Upper lobe of left lung (tissue), 6 donors: ENCODE data around the gene FNDC5. TPM values are rescaled to one million over a fixed set of nuclear protein-coding genes. Genes with fewer than 3 reads are reported as not detected.

Experiments used
- ATAC-seq, 2 donors: fragments of 200-7000 bp; cut with Tn5 transposase; one replicate each; pipeline ENCODE4 v1.9.1; 2022; ENCODE audit warnings: mild to moderate bottlenecking in 2 of 2, moderate library complexity in 2 of 2; ENCODE audit not compliant: low FRiP score in 2 of 2
- DNase-seq, 2 donors: peaks; one replicate each; pipeline ENCODE4 v3.0.0-alpha.2; 2019 to 2020
- H3K27ac ChIP-seq, 4 donors: fragments of 200-600 bp; sonication (generic); one replicate each; pipeline ENCODE4 v1.5.1; 2016 to 2019
- H3K27me3 ChIP-seq, 4 donors: fragments of 200-600 bp; sonication (generic); one replicate each; pipeline ENCODE4 v1.5.1; 2017 to 2019
- H3K36me3 ChIP-seq, 4 donors: fragments of 200-600 bp; sonication (generic); one replicate each; pipeline ENCODE4 v1.5.1; 2016 to 2019
- H3K4me1 ChIP-seq, 4 donors: fragments of 200-600 bp; sonication (generic); one replicate each; pipeline ENCODE4 v1.5.1; 2018 to 2019
- H3K4me3 ChIP-seq, 4 donors: fragments of 200-600 bp; sonication (generic); one replicate each; pipeline ENCODE4 v1.5.1; 2017 to 2019; ENCODE audit warnings: mild to moderate bottlenecking in 2 of 4, moderate library complexity in 1 of 4
- H3K9me3 ChIP-seq, 4 donors: fragments of 200-600 bp; sonication (generic); one replicate each; pipeline ENCODE4 v1.5.1; 2018 to 2019
- CTCF ChIP-seq, 6 experiments: fragments of 450-650 bp in 4 of 6; fragments of 200-600 bp in 2 of 6; sonication (generic) in 2 of 6; IDR thresholded peaks; one replicate each; pipeline ENCODE4 v1.5.1; 2016 to 2019; ENCODE audit warnings: antibody characterized with exemption in 6 of 6
- EP300 ChIP-seq, 4 donors: sonication (generic); formaldehyde crosslinking; IDR thresholded peaks; one replicate each; pipeline ENCODE4 v1.5.1; 2017; ENCODE audit warnings: antibody characterized with exemption in 4 of 4, control low read depth in 2 of 4
- POLR2A ChIP-seq, 4 donors: fragments of 450-650 bp; IDR thresholded peaks; one replicate each; pipeline ENCODE4 v1.5.1; 2016 to 2017; ENCODE audit warnings: antibody characterized with exemption in 4 of 4, mild to moderate bottlenecking in 2 of 4
- POLR2AphosphoS5 ChIP-seq, 2 donors: sonication (generic); formaldehyde crosslinking; IDR thresholded peaks; one replicate each; pipeline ENCODE4 v1.5.1; 2017; ENCODE audit warnings: antibody characterized with exemption in 2 of 2
- WGBS, 2 donors: methylation state at CpG; one replicate each; pipeline ENCODE4 v1.1.5; 2017 to 2018; 5-methylcytosine and 5-hydroxymethylcytosine counted together
- total RNA-seq, 6 donors: library from RNA; depleted of rRNA in 4 of 6; stranded (reverse); fragments of >200 nt in 4 of 6; gene quantifications; one replicate each; pipeline versions ENCODE4 v1.1.0 to v1.2.1, GENCODE V29; 2016 to 2021
- donor health status: DM: no; HTN: no; CAD: no; lungs with moderate emphysema.
- donor health status: DM: no; HTN: yes; CAD: no; lungs with severe emphysema.

The FNDC5 gene
- total RNA-seq, 6 donors from 2014 or later, result 0.30 to 10.3 (median 2.2) TPM; not detected in 2

- no peak for TF ChIP-seq POLR2A (IDR thresholded peaks at IDR 0.05)
- TF ChIP-seq EP300 (IDR thresholded peaks at IDR 0.05), result no peak
- no peak for TF ChIP-seq CTCF (IDR thresholded peaks at IDR 0.05)
- TF ChIP-seq POLR2AphosphoS5 (IDR thresholded peaks at IDR 0.05), result no peak
- 88% methylated on average over 1 of the region's 1 CpG for WGBS, 2 donors
- ATAC-seq, result no peak
- no peaks in the 10 kb centered on the region for H3K27me3 ChIP-seq
- H3K9me3 ChIP-seq, result no peaks in the 10 kb centered on the region
- no peak overlapping the region for H3K27ac ChIP-seq
- H3K4me3 ChIP-seq, result no peak overlapping the region
- H3K36me3 ChIP-seq, result peaks cover 27 to 86% (median 52%) of the 10 kb centered on the region in 4 donors
- H3K4me1 ChIP-seq, result peaks cover 0 to 6% (median 0%) of the 10 kb centered on the region in 4 donors
- no peak for DNase-seq
Observed at GRCh38 chr1:32831878-32832277, 38.8 kb downstream of the FNDC5 start.

- ATAC-seq, result no peak
- no peak for DNase-seq
- WGBS, 2 donors, result 61 to 71% methylated on average over 6 of the region's 6 CpGs
- H3K9me3 ChIP-seq, result no peaks in the 10 kb centered on the region
- no peak overlapping the region for H3K27ac ChIP-seq
- peaks cover 0 to 6% (median 0%) of the 10 kb centered on the region in 4 donors for H3K4me1 ChIP-seq
- H3K36me3 ChIP-seq, result peaks cover 38 to 96% (median 59%) of the 10 kb centered on the region in 4 donors
- TF ChIP-seq POLR2A (IDR thresholded peaks at IDR 0.05) (no peak), CTCF (IDR thresholded peaks at IDR 0.05) (no peak), EP300 (IDR thresholded peaks at IDR 0.05) (no peak), POLR2AphosphoS5 (IDR thresholded peaks at IDR 0.05) (no peak)
- no peak overlapping the region for H3K4me3 ChIP-seq
- no peaks in the 10 kb centered on the region for H3K27me3 ChIP-seq
Observed at GRCh38 chr1:32830092-32830852, 40.4 kb downstream of the FNDC5 start.

- H3K27ac ChIP-seq, result no peak overlapping the region
- DNase-seq, result no peak
- no peak for ATAC-seq
- peaks cover 0 to 10% (median 0%) of the 10 kb centered on the region in 4 donors for H3K4me1 ChIP-seq
- peak in 1 of 6 experiments; percentile 9 for TF ChIP-seq CTCF (IDR thresholded peaks at IDR 0.05)
- TF ChIP-seq POLR2AphosphoS5 (IDR thresholded peaks at IDR 0.05), result no peak
- no peak overlapping the region for H3K4me3 ChIP-seq
- H3K36me3 ChIP-seq, result peaks cover 38 to 82% (median 58%) of the 10 kb centered on the region in 4 donors
- WGBS, 2 donors, result 96 to 98% methylated on average over 7 of the region's 7 CpGs
- H3K9me3 ChIP-seq, result no peaks in the 10 kb centered on the region
- no peaks in the 10 kb centered on the region for H3K27me3 ChIP-seq
Observed at GRCh38 chr1:32828341-32828740, 42.4 kb downstream of the FNDC5 start.

- DNase-seq (no peak), ATAC-seq (no peak)
- Histone ChIP-seq H3K4me1 (peaks cover 0 to 3% (median 0%) of the 10 kb centered on the region in 4 donors), H3K36me3 (peaks cover 28 to 51% (median 39%) of the 10 kb centered on the region in 4 donors), H3K27me3 (no peaks in the 10 kb centered on the region), H3K9me3 (no peaks in the 10 kb centered on the region), H3K4me3 (no peak overlapping the region), H3K27ac (no peak overlapping the region)
- 76 to 81% methylated on average over 3 of the region's 3 CpGs for WGBS, 2 donors
- TF ChIP-seq CTCF (IDR thresholded peaks at IDR 0.05) (no peak), POLR2AphosphoS5 (IDR thresholded peaks at IDR 0.05) (no peak), POLR2A (IDR thresholded peaks at IDR 0.05) (no peak), EP300 (IDR thresholded peaks at IDR 0.05) (no peak)
Observed at GRCh38 chr1:32825181-32825580, 45.5 kb downstream of the FNDC5 start.
